GM12891 (cell line): Measurements from ENCODE around the gene TRMT1.

Experiments
- POLR2A ChIP-seq: IDR thresholded peaks from 2 replicates; pipeline ENCODE4 v1.6.1; 2011; ENCODE audit warnings: low read depth, low read length, control low read depth
- POLR2AphosphoS5 ChIP-seq: IDR thresholded peaks from 2 replicates; pipeline ENCODE4 v1.6.1; 2011; ENCODE audit warnings: low read depth, low read length, control low read depth
- POU2F2 ChIP-seq: IDR thresholded peaks from 2 replicates; pipeline ENCODE4 v1.6.1; 2011; ENCODE audit warnings: low read depth, mild to moderate bottlenecking, control low read depth, low read length, moderate library complexity
- TAF1 ChIP-seq: IDR thresholded peaks from 2 replicates; pipeline ENCODE4 v1.6.1; 2011; ENCODE audit warnings: low read depth, low read length, control low read depth

DNA sequence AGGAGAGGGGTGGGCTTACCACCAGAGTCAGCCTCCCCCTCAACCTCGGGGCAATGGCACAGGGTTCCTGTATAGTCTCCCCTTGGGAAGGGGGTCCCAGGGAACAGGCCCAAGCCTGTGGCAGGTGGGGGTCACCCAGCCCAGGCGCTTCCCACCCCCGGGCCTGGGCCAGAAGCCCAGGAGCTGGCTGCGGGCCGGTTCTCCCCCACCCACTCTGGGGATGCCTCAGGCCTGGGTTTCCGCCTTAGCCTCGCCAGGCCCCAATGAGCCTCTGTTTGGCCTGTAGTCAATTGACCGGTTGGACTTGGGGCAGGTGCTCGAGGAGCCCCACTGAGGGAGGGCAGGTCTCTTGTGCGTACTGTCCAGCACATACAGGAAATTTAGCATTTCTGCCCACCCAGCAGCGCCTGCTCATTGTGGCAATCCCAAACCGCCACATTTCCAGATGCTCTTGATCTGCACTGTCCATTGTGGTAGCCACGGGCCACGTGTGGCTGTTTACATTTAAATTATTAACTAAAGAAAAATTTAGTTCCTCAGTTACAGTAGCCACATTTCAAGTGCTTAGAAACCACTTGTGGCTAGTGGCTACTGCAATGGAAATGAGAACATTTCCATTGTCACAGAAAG is 23.8 kb downstream of the TRMT1 start:
- no peak for TF ChIP-seq POLR2A
- TF ChIP-seq POLR2AphosphoS5: no peak
- TF ChIP-seq TAF1: no peak
- no peak for TF ChIP-seq POU2F2
